ENCODE results near the gene FMNL2.

Gene FMNL2

GRCh38 chr2:152421521-152422370 lies 86.8 kb downstream of the FMNL2 start:
- in situ Hi-C loops (cut with MboI; ENCODE audit: low sequenced_read_pairs), result no loop called here

GRCh38 chr2:152423684-152424083 lies 88.7 kb downstream of the FMNL2 start:
- in situ Hi-C loops (cut with MboI; ENCODE audit: low sequenced_read_pairs), result no loop called here

GRCh38 chr2:152425765-152426727 lies 91.1 kb downstream of the FMNL2 start:
- in situ Hi-C loops (cut with MboI; ENCODE audit: low sequenced_read_pairs), result no loop called here

GRCh38 chr2:152426801-152427200 lies 91.8 kb downstream of the FMNL2 start:
- in situ Hi-C loops (cut with MboI; ENCODE audit: low sequenced_read_pairs), result no loop called here

- in situ Hi-C loops (cut with MboI; ENCODE audit: low sequenced_read_pairs), result no loop called here
Measured at GRCh38 chr2:152427902-152428301, 92.9 kb downstream of the FMNL2 start.

GRCh38 chr2:152428800-152429582 lies 94.0 kb downstream of the FMNL2 start:
- in situ Hi-C loops (cut with MboI; ENCODE audit: low sequenced_read_pairs), result no loop called here

GRCh38 chr2:152430876-152431275 lies 95.9 kb downstream of the FMNL2 start:
- in situ Hi-C loops (cut with MboI; ENCODE audit: low sequenced_read_pairs), result no loop called here

- in situ Hi-C loops (cut with MboI; ENCODE audit: low sequenced_read_pairs), result no loop called here
Measured at GRCh38 chr2:152431370-152432098, 96.6 kb downstream of the FMNL2 start.

- in situ Hi-C loops (cut with MboI; ENCODE audit: low sequenced_read_pairs), result no loop called here
Measured at GRCh38 chr2:152432206-152432653, 97.3 kb downstream of the FMNL2 start.

- in situ Hi-C loops (cut with MboI; ENCODE audit: low sequenced_read_pairs), result no loop called here
Measured at GRCh38 chr2:152432765-152433164, 97.8 kb downstream of the FMNL2 start.

- in situ Hi-C loops (cut with MboI; ENCODE audit: low sequenced_read_pairs), result no loop called here
Measured at GRCh38 chr2:152433289-152433688, 98.3 kb downstream of the FMNL2 start.

- in situ Hi-C loops (cut with MboI; ENCODE audit: low sequenced_read_pairs), result no loop called here
Measured at GRCh38 chr2:152433791-152434190, 98.8 kb downstream of the FMNL2 start.

- in situ Hi-C loops (cut with MboI; ENCODE audit: low sequenced_read_pairs), result no loop called here
Measured at GRCh38 chr2:152434395-152435182, 99.6 kb downstream of the FMNL2 start.

GRCh38 chr2:152436148-152436547 lies 101.2 kb downstream of the FMNL2 start:
- in situ Hi-C loops (cut with MboI; ENCODE audit: low sequenced_read_pairs), result no loop called here

- in situ Hi-C loops (cut with MboI; ENCODE audit: low sequenced_read_pairs), result no loop called here
Measured at GRCh38 chr2:152437276-152438108, 102.5 kb downstream of the FMNL2 start.

GRCh38 chr2:152440049-152440448 lies 105.1 kb downstream of the FMNL2 start:
- in situ Hi-C loops (cut with MboI; ENCODE audit: low sequenced_read_pairs), result no loop called here

- in situ Hi-C loops (cut with MboI; ENCODE audit: low sequenced_read_pairs), result no loop called here
Measured at GRCh38 chr2:152440460-152440859, 105.5 kb downstream of the FMNL2 start.

- in situ Hi-C loops (cut with MboI; ENCODE audit: low sequenced_read_pairs), result no loop called here
Measured at GRCh38 chr2:152441961-152442360, 107.0 kb downstream of the FMNL2 start.
